Fibroblast of gingiva (primary cell): ENCODE data around the gene OPCML.

Experiments used
- DNase-seq: peaks from one replicate; pipeline ENCODE4 v3.0.0-alpha.2; 2011; ENCODE audit warnings: low read depth

The OPCML gene

DNA sequence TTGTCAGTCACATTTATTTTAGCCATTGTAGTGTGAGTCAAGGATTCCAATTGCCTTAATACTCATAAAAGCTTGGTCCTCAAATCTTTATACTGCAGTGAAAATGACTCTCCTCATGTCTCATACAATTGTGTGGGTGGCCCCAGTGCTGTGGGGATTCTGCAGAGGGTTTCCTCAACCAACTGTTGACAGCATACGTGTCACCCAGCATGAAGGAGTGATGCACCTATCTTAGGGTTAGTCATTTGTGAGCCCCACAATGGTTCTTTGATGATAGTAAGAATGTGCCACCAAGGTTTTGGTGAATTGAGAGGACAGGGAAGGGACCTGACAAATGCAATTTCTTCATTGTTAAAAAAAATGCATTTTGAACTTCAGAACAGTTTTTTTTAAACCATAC is 1046.2 kb downstream of the OPCML start:
- DNase-seq: no peak

DNA sequence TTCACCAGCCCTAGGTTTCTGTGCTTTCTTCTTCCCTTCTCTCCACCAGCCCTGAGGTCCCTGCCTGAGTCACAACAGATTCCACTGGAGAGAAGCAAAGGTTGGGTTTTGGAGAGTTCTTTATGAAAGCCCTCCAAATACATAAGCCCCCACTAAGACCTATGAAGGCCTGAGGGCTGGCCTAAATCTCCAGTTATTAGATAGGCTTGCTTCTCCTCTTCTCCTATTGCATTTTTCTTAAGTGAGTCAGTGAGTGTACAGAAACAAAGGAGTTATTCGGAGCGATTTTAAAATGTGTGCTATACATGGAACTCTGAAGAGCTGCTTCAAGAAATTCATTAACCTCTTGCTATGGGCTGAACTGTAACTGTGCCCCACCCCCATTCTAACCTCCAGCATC is 1057.3 kb downstream of the OPCML start:
- no peak for DNase-seq

DNA sequence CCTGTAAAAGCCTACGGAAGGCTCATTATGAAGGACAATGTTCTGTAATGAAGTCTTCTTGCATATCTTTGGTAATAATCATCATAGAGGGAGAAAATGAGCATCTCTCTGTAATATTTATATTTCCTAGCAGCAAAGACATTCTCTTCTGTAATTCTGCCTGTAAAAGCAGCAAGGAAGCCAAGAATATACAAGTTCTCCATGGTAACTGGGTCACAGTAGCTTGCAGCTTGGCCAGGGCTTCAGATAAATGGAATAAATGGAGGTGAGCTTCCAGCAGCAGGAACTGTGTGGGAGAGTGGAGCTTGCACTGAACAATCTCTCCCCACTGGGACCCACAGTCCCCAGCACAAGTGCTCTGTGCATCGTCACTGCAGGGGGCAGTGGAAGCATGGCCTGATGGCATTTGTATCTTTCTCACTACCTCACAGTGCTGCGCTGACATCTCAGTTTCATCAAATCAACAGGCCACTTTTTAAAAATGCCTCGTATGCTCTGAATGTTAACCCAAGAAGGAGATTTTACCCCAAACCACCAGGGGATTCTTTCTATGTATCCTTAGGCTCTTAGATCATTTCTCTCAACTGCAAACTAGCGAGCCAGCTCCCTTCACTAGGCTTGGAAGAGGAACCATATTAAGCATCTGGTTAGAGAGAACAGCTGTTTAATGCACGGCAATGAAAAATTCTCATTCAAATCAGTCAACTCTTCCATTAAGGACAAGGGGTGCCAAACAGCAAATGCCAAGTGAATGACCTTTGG is 1059.7 kb downstream of the OPCML start:
- no peak for DNase-seq

DNA sequence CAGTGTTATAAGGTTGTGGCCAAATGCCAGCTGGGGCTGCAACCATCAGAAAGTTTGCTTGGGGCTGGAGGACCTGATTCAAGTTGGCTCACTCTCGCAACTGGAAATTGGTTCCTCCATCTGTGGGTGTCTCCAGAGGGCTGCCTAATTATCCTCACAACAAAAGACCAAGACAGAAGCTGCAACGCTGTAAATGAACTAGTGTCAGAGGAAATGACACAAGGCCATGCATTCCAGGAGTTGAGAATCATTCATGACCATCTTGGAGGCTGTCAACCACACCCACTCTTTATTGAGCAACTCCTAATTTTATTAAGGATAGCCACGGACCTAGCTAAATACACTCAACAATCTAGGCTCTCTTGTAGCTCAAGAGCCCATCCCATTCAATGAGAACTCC is 1060.8 kb downstream of the OPCML start:
- no peak for DNase-seq

DNA sequence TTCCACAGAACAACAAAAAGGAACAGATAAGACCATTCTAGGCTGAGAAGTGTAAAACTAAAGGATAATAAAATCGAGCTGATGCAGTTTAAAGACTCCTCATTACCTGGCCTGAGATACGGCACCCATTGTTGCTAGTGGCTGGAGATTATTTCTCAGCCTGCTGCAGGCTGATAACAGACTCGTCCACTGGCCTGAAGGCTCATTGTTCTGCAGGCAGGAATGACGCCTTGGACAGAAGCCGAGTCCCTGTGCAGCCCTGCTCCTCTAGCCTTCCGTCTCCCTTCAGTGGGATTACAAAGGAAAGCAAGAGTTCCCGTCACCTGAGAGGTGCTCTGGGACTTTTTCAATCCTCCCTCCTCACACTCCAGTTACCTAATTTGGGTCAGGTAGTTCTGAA is 1065.3 kb downstream of the OPCML start:
- DNase-seq: no peak

DNA sequence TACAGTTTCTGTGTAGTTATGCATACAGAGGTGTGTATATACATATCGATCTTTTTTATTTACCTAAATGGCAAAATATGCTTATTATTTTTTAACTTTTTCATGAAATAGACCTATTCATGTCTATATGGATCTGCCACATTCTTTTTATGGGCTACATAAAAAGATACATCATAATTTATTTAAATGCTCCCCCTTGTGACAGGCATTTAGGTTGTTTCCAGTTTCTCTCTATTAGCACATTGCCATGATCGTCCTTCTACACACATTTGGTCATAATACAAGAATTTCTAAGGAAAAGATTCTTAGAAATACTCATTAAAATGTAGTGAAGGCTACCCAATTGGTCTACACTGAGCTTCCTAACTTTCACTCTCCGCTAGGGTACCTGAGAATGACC is 1067.4 kb downstream of the OPCML start:
- no peak for DNase-seq

DNA sequence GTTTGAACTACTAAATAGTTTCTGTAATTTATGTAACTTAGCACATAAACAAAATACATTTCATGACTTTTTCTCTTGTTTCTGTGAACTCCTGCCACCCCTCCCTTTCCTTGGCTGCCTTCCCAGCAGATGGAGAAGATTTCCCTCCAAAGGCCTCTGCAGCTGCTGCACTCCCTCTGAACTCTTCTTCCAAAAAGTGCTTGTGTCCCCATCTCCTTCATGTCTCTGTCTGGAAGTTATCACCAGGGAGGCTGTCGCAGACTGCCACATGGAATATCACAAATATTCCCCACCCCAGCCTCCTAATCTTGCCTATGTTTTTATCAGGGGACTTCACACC is 1068.3 kb downstream of the OPCML start:
- DNase-seq: no peak

DNA sequence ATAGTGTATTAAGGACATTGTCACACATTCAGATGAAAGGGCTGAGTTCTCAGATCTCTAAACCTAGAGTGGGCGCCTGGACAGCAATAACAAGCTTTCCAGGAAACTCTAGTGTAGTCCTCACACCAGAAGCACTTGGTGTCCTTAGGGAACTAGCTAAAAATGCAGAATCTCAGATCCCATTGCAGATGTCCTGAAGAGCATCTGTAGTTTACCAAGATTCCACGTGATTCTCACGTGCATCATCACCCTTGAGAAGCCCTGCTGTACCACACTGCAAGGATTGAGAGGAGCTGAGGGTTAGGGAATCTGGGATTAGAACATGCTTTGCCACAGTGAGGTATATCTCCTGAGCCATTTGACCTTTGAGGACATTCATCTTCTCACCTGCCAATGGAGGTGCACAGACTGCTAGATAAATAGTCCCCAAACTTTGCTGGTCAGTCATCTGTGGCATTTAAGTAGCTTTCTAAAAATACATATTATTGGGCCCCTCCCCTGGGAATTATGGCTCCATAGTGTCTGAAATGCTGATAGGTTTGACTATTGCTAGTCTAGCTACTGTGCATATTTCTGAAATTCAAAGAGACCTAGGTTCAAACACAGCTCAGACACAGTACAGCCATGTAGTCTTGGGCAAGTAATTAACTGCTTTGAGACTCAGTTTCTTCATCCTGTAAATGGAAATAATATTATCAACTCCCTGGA is 1068.9 kb downstream of the OPCML start:
- no peak for DNase-seq

DNA sequence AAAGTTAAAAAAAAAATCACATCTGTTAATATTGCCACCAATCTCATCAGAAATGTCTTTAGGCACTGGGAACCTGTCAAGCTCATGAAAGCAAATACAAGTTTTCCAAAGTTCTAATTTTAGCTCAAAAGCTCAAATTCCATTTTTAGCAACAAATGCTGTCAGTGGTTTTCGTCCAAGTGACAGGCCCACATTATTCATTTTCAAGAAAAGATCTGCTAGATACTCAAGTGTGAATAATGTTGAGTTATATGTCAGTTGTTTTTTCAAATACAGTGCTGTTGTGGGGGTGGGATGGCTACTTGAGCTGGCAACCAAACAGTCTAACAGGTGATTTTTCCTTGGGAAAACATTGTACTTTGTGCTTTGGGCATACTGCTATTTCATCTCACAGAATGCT is 1072.6 kb downstream of the OPCML start:
- DNase-seq: no peak

DNA sequence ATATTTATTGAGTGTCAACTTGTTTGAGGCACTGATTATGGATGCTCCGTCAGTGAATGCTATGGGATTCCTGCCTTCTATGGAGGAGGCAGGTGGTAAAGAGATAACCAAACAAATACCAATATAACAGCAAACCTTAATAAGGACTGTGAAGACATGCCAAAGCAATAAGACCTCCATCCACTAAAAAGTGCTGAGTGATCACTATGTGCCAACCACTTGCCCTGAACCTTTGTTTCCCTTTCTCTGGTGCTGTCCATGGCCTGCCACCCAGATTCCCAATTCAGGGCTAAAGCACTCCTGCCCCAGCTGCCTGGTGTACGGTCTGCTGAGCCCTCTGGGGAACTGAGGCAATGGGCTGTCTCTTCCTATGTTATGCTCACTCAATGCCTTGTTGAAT is 1074.9 kb downstream of the OPCML start:
- no peak for DNase-seq

DNA sequence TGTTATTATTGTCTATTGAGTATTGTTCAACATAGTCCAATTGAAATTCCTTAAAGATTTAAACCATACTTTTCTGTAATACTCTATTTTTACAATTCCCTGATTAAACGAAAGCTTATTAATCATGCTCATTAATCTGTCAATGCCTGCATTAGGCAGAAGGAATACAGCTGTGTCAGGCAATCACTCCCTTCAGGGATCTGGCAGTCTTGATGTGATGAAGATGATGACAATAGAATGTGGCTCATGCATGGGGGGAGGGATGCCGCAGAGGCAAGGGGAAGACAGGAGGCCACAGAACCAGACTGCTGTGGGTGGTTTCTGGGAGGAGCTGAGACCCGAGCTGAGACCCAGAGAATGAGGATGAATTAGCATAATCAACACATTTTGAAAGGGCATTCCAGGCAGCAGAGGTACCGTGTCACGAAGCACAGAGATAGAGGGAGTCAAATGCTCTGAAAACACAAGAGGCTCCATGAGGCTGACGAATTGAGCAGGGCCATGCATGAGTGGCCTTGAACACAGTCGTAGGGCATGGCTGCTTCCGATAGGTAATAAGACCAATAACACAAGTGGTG is 1075.5 kb downstream of the OPCML start:
- DNase-seq: no peak

DNA sequence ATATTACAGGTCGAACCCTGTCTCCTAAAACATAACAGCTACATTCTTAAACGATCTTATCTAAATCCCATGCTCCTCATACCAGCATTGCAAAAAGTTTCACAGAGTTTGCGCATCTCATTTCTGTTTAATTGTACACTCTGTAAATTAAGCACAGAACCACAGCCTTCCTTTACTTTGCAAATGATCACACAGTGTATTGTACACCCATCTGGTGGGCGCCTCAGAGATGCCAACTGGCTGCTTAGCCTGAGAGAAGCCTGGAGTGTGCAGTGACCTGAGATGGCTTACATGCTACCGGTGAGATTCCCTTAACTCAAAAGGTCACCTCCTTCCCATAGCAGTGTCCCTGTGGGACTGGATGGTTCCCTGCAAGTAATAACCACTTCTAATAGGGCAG is 1077.3 kb downstream of the OPCML start:
- no peak for DNase-seq

DNA sequence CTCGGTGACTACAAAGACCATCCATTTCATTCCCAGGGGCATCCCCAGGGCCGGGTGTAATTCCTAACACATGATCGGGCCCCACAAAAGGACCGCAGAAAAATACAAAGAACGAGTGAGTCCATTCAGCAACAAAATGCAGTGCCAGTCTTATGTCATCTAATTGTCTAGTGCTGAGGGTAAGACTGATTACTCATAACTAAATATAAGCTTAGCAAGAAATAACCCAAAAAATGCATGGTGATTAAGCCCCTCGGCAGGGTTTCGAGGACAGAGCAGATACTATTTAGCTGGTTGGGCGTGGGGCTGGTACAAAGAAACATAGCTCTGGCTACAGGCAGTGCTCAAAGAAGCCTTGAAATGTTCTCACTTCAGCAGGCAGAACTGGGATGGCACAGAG is 1078.9 kb downstream of the OPCML start:
- no peak for DNase-seq

DNA sequence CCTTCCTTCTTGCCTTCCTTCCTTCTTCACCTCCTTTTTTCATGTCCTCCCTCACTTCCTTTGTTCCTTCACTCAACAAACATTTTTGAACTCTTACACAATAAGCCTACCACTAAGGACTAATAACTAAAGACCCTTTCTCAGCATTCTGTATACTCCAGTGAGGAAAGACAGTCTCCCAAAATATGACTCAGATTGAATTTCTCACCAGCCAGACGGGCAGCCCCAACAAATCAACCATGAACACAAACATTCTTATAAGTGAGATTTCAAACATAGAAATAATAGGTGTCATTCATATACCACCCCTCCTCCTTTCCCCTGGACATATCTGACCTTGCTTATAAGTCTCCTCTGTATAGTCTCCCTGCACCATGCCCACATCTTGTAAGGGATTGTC is 1079.7 kb downstream of the OPCML start:
- DNase-seq: no peak

DNA sequence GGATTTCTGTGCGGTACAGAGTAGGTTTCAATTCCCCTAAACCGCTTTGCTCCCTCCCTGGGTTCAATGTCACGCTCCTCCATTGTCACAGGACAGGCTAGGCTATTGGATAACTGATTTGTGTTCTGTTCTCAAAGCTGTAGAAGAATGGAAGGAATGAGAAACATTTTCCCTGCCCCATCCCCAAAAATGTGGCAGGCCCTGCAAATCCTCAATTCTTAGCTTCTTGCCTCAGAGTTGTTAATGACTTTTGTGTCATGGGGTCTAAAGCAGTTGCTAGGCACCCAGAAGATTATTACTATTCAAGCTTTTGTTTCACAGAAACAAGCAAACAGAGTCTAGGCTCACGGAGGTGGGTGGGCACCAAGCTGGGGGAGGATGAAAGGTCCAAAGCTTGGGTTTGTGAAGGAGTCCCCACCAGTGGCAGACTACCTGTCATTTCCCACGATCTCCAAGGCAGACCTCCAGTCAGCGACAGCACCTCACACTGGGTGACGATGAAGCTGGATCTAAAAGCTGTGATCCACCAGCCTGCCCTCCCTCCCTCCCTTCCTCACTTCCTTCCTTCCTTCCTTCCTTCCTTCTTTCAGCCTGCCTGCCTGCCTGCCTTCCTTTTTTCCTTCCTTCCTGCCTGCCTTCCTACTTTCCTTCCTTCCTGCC is 1080.2 kb downstream of the OPCML start:
- no peak for DNase-seq

DNA sequence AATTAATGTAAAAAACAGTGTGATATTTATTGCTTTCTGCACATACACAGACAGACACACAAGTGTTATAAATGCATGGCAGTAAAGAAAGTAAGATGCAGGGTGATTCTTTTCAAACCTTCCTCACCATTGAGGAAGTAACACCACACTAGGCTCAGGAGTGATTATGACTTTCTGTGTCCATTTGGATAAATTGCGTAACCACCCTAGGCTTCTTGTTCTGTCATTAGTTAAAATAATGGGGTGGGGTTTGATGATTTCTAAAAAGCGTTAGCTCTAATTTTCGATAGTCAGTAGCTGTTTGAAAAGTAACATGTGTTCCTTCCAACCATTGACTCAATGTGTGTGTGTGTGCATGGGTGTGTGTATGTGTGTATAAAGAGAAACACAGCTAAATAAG is 1081.7 kb downstream of the OPCML start:
- no peak for DNase-seq

DNA sequence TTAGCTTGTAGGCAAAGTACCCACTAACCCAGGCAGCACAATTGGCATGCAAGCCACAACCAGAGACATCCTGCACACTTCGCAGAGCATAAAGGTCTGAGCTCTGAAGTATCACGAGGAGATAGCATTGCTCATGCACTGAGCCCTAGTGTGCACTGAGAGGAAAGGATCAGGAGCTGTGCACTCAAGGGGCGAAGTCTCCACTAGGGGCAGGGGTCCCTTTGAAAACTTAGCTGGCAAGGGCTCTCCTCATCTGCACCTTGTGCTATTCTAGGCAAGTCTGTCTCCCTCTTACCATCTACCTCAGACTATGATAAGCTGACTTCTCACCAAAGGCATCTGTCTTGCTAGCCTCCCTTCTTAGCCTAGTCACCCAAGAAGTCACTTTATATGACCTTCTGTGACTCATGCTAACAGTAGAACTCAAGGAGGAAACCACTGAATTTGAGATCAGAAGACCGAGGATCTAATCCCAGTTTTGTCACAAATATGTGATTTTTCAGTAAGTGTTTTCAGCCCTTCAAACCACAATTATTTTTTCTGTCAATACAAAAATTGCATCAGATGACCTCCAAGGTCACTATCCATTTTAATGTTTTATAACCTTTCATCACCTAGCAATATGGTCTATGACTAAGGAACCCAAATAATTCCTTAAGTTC is 1083.8 kb downstream of the OPCML start:
- no peak for DNase-seq

DNA sequence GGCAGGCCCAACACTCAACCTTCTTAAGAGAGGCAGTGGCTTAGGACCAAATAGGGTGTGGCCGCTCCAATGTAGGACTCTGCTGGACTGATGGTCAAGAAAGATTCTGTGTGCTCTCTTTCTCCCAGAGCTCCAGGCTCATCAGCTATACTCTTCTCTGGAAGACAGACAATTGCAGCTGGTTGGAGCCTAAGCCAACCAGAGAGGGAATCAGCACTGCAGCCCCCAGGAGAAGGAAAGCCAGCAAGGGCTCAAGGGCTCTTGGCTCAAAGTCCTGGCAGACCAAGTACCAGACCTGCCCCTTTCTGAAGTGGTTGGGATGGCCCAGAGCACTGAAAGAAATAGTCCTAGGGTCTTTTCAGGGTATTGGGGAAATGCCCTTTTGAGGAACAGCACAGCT is 1084.5 kb downstream of the OPCML start:
- no peak for DNase-seq

DNA sequence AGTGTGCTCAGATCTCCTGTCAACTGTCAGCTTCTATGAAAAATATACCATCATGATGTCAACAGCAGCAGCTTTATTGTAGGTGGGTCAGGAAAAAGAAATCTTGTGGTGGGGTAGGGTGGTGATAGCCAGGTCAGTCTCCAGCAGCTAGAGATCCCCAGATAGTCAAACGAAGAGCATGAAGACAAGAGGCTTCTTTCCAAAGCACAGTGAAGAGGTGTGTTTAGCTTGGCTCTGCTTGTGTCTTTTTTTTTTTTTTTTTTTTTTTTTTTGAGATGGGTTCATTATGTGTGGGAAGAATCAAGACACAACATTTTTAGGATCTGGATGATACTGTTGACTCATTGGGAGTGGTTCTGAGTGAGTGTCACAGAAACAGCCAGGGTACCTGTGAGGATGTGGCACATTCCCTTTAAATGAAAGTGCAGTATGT is 1086.4 kb downstream of the OPCML start:
- DNase-seq: no peak

DNA sequence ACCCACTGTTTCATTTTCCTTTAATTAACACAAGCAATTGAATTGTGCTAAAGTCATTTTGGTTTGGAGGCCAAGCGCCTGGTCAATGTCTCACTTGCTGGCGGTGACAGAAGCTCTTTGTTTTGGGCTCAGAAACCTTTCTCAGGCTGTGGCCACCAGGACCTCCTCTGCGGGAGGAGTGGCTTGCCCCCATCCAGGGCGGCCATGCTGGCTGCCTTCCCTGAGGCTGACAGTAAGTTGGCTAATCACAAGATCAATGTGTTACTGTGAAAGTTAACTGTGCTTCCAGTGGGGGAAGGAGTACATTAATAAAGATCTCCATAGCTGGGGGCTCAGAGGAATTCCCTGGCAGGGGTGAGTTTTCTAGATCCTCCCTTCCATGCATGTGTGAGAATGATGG is 1087.4 kb downstream of the OPCML start:
- DNase-seq: no peak

DNA sequence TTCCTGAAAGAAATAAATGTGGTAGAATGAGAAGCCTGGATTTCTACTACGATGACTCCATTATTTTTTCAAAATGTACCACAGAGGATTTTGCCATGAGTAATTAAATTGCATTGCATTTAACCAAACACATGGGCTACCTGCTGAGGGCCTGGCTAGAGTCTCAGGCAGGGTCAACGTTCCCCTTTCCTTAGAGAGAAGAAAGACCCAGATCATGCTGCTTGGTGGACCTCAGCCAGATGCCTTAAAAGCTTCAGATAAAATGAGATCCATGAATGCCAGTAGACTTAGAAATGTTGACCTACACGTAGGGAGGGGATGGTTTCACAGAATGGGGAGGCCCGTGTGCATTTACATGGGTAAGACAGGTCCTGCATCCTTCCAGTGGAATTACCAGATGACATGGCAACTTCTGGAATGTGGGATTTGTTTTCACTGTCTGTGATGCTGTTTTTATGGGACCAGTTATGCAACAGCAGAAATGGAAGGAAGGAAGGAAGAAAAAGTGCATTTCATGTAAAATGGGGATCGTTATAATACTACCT is 1092.5 kb downstream of the OPCML start:
- DNase-seq: no peak

DNA sequence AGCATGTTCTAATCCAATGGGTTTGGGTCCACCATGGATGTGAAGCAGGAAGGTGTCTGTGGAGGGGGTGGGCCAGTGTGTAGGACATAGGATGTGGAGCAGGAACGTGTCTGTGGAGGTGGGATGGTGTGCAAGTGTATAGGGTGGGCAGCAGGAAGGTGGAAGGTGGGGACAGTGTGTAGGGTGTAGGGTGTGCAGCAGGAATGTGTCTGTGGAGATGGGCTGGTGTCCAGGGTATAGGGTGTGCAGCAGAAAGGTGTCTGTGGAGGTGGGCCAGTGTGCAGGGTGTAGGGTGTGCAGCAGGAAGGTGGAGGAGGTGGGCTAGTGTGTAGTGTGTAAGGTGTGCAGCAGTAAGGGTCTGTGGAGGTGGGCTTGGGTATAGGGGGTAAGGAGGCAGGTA is 1093.9 kb downstream of the OPCML start:
- no peak for DNase-seq
